OCI-LY7 (cell line): ENCODE measurements around the gene TBC1D5. TPM values are rescaled to one million over a fixed set of nuclear protein-coding genes. Genes with fewer than 3 reads are reported as not detected.

ENCODE experiments used
- BruUV-seq: library from RNA; stranded (reverse); fragments of 400-500 nt; replicated peaks from 2 replicates; lab custom pipeline; 2021; lab: Mats Ljungman, UMichigan
- CTCF ChIA-PET: fragments of 300-600 bp; sonication (Branson Sonifier 250); formaldehyde crosslinking; loops from one replicate; lab custom pipeline; 2022; ENCODE audit warnings: antibody characterized with exemption; ENCODE audit not compliant: unreplicated experiment; lab: Charles Lee
- POLR2A ChIA-PET: fragments of 300-600 bp; sonication (Branson Sonifier 250); formaldehyde crosslinking; loops from one replicate; lab custom pipeline; 2022; ENCODE audit warnings: antibody characterized with exemption; lab: Charles Lee
- DNase-seq: peaks from one replicate; pipeline ENCODE4 v3.0.0-alpha.2; 2015; ENCODE audit warnings: low spot score
- H2AFZ ChIP-seq: fragments of 200-600 bp; sonication (generic), shearing (Covaris generic); 2 replicates; pipeline ENCODE4 v1.6.1; 2014; ENCODE audit warnings: mild to moderate bottlenecking, antibody characterized with exemption, low read length, moderate library complexity
- H3K27ac ChIP-seq: fragments of 200-600 bp; sonication (generic); 2 replicates; pipeline ENCODE4 v1.5.1; 2014; ENCODE audit warnings: mixed run types, low read depth, mild to moderate bottlenecking, moderate library complexity, low read length, inconsistent platforms; ENCODE audit not compliant: poor library complexity, severe bottlenecking
- H3K36me3 ChIP-seq: fragments of 200-600 bp; sonication (generic); 2 replicates; pipeline ENCODE4 v1.6.1; 2014; ENCODE audit warnings: mild to moderate bottlenecking, antibody characterized with exemption, low read length, moderate library complexity, mixed read lengths; ENCODE audit not compliant: insufficient read depth
- H3K4me1 ChIP-seq: fragments of 200-600 bp; sonication (generic); 2 replicates; pipeline ENCODE4 v1.5.1; 2014; ENCODE audit warnings: mild to moderate bottlenecking, low read length; ENCODE audit not compliant: insufficient read depth, poor library complexity, severe bottlenecking
- H3K4me2 ChIP-seq: fragments of 200-600 bp; sonication (generic); 2 replicates; pipeline ENCODE4 v1.6.1; 2014; ENCODE audit warnings: mild to moderate bottlenecking, low read length
- H3K4me3 ChIP-seq: fragments of 200-600 bp; sonication (generic); 2 replicates; pipeline ENCODE4 v1.5.1; 2014; ENCODE audit warnings: mild to moderate bottlenecking, low read depth, low read length; ENCODE audit not compliant: poor library complexity, severe bottlenecking
- H3K79me2 ChIP-seq: fragments of 200-600 bp; sonication (generic); 2 replicates; pipeline ENCODE4 v1.6.1; 2016; ENCODE audit warnings: low read depth, mild to moderate bottlenecking, low read length, moderate library complexity, mixed read lengths; ENCODE audit not compliant: insufficient read depth
- H3K9me2 ChIP-seq: fragments of 200-600 bp; sonication (generic); 2 replicates; pipeline ENCODE4 v1.6.1; 2016; ENCODE audit warnings: mild to moderate bottlenecking, low read length, mixed read lengths; ENCODE audit not compliant: insufficient read depth
- H3K9me3 ChIP-seq: fragments of 200-600 bp; sonication (generic); 2 replicates; pipeline ENCODE4 v1.6.1; 2014; ENCODE audit warnings: mild to moderate bottlenecking, mixed run types, low read length, mixed read lengths
- H4K20me1 ChIP-seq: fragments of 200-600 bp; sonication (generic); 2 replicates; pipeline ENCODE4 v1.6.1; 2014; ENCODE audit warnings: mild to moderate bottlenecking, antibody characterized with exemption, low read length, moderate library complexity, mixed read lengths; ENCODE audit not compliant: insufficient read depth
- CTCF ChIP-seq: fragments of 200-600 bp; sonication (generic); conservative IDR thresholded peaks from 2 replicates; pipeline ENCODE4 v1.5.1; 2014; ENCODE audit warnings: mild to moderate bottlenecking, antibody characterized with exemption, low read length, moderate library complexity, mixed read lengths
- EZH2phosphoT487 ChIP-seq: fragments of 200-600 bp; sonication (generic); IDR thresholded peaks from 2 replicates; pipeline ENCODE4 v1.6.1; 2018; ENCODE audit warnings: low read depth, borderline replicate concordance, mild to moderate bottlenecking, mixed run types, antibody characterized with exemption, low read length, moderate library complexity, mixed read lengths
- intact Hi-C: fragments of 100-400 bp; cut with micrococcal nuclease; formaldehyde crosslinking; loops from one replicate; pipeline ENCODE4 v1.10.0; 2022; ENCODE audit not compliant: unreplicated experiment
- total RNA-seq, 2 experiments: library from RNA; depleted of rRNA in 1 of 2; stranded (reverse); fragments of >200 nt in 1 of 2; shearing (Covaris generic) in 1 of 2; gene quantifications; 2 replicates each; pipeline ENCODE4 v1.2.3, GENCODE V29; 2014 to 2022

TBC1D5 gene
- total RNA-seq, 2 experiments from 2014 or later, result 78.5 to 82.4 TPM

DNA sequence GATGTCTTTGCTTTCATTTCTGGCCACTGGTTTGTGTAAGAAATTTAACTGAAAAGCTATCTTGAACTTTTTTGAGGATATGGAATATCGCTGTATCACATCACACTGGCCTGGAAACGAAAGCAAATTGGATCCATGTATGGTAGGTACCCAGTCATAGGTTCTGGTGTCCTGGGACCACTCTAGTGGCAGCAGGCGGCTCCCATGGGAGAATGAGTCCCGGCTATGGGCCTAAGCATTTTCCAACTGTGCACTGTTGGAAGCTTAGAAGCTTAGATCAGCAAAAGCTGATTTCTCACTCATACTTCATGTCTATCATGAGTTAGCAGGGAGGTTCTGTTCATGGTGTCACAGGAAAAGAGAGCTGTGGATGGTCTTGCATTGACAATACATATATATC lies 534.5 kb downstream of the TBC1D5 start:
- ChIA-PET CTCF (no interaction called here), POLR2A (interaction anchor here (0.6 to 2.3 kb wide), 4 partner anchors 10 to 168 kb away, joined by 3 to 7 read pairs (median 3); no protein-coding TSS in a partner anchor)
- Histone ChIP-seq H3K27ac (no peak overlapping the region), H3K4me1 (no peaks in the 10 kb centered on the region), H3K4me3 (no peak overlapping the region), H3K4me2 (no peak overlapping the region), H3K9me3 (0 out of 2 replicates have a peak, but pooled peaks cover 8% of the 10 kb centered on the region), H2AFZ (no peak overlapping the region), H4K20me1 (no peaks in the 10 kb centered on the region), H3K9me2 (no peaks in the 10 kb centered on the region), H3K79me2 (no peaks in the 10 kb centered on the region), H3K36me3 (peaks cover 24% of the 10 kb centered on the region)
- intact Hi-C loops, result no loop called here
- TF ChIP-seq EZH2phosphoT487 (no peak), CTCF (no peak)
- no peak for DNase-seq
- BruUV-seq, result no TSS peak

DNA sequence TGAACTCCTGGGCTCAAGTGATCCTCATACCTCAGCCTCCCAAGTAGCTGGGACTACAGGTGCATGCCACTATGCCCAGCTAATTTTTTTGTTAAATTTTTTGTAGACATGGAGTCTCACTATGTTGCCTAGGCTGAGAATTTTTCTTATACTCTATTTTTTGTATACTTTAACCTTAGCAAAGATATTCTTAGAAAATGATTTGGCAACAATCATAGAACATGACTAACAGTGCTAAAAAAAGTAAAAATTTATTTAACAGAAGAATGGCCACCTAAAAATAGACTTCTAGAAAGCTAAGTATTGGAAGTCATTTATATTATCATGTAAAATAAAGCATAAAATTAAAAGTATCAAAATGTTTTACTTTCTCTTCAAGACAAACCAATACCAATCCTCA lies 535.4 kb downstream of the TBC1D5 start:
- POLR2A ChIA-PET, result interaction anchor here (1.0 to 2.3 kb wide), 2 partner anchors 9 to 21 kb away, joined by 3 to 7 read pairs; no protein-coding TSS in a partner anchor

More for the DNA sequence above, 535.4 kb downstream of the TBC1D5 start:
- Histone ChIP-seq H3K4me2 (no peak overlapping the region), H3K4me3 (no peak overlapping the region), H3K9me2 (no peaks in the 10 kb centered on the region), H4K20me1 (no peaks in the 10 kb centered on the region), H3K4me1 (no peaks in the 10 kb centered on the region), H3K79me2 (no peaks in the 10 kb centered on the region), H3K27ac (no peak overlapping the region), H3K9me3 (peaks cover 16% of the 10 kb centered on the region), H2AFZ (no peak overlapping the region), H3K36me3 (peaks cover 31% of the 10 kb centered on the region)
- TF ChIP-seq CTCF (no peak), EZH2phosphoT487 (no peak)
- no TSS peak for BruUV-seq
- no peak for DNase-seq
- CTCF ChIA-PET, result no interaction called here
- intact Hi-C loops, result no loop called here
